Erythroblast (primary cell): ENCODE data around the gene S100A2.

ENCODE experiments used
- DNase-seq, 2 experiments: peaks; one replicate each; lab custom pipeline; 2025; lab: John Stamatoyannopoulos, UW
- GATA1 ChIP-seq: IDR thresholded peaks from 2 replicates; pipeline ENCODE4 v1.6.1; 2011; ENCODE audit warnings: low read depth, mild to moderate bottlenecking, control low read depth, low read length, moderate library complexity
- POLR2A ChIP-seq: IDR thresholded peaks from 2 replicates; pipeline ENCODE4 v1.6.1; 2011; ENCODE audit warnings: mild to moderate bottlenecking, low read length

S100A2 gene

DNA sequence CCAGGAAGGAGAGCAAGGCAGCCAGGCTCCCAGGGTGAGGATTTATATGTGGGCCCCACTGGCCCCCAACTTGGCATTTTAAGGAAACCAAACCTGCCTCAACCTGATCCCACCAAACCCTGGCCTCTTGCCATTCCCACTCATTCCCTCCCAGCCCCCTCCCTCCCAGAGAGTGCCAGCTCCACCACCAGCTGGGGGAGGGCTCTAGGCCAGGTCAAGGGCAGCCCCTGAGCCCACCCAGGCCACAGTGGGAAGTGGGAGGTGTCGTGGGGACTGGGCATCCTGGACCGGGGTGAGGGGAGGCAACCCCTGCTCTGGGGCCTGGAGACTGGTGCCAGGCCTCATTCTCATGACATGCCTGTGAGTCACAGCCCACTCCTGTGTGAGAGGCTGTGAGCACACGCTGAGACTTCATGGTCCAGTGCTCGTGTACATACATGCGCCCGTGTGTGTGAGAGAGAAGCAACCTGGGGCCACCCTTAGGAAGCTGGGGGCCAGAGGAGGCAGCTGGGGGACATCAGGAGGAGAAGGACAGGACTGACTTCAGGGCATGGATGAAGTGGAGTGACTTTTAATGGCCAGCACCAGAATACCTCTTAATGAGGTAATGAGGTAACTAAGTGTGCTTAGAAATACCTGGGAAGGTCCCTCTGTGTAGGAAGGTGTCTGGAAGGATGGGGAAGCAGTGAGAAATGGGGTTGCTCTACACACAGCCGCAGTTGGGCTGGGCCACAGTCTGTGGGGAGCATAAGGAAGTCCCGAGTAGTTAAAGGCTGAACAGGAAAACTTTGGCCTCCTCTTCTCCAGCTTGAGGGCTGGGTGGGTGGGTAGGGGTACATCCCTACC is at the start of gene S100A2:
Gene S100A2, minus strand, starts transcription at position 316 of the 846 bp plus-strand sequence. CDS start 1,967 bp downstream, outside the sequence.
- DNase-seq, result peak; percentile 53 to 75
- TF ChIP-seq GATA1 (no peak), POLR2A (no peak)

DNA sequence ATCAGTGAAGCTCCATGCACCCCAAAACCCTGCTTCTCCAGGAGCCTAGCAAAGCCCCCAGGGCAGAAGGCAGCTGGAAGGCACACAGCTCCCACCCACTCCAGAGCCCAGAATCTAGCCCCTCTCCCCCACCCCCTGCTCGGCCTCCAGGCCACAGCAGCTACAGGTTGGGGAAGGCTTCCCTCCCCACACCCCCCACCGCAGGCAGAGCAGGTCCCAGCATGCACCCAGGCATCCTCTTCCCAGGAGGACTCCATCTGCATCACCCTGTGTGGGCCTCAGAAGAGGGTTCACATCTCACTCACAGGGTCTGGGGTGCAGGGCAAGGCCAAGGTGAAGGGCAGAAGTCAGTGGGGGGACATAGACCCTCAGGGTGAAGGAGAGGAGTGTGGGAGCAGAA is 49.8 kb upstream of the S100A2 start:
- no peak for DNase-seq
- TF ChIP-seq GATA1 (no peak), POLR2A (no peak)

DNA sequence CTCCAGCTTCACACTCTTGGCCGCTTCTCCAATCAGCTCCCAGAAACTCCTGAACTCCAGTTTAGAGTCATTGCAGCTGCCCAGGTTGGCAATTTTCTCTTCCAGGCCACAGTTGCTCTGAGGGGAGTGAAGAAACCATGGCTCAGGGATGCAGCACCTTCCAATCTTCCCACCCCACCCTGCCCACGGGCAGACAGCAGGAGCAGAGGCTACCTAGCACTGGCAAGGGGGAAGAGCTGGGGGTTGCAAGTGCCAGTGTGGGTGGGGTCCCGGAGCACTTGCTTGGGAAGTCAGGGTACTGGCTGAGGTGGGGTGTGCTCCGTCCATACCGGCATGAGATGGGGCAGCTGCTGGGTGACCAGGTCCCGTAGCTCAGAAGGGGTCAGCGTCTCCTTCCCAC is 49.3 kb upstream of the S100A2 start:
- DNase-seq, result no peak
- TF ChIP-seq POLR2A (no peak), GATA1 (no peak)

DNA sequence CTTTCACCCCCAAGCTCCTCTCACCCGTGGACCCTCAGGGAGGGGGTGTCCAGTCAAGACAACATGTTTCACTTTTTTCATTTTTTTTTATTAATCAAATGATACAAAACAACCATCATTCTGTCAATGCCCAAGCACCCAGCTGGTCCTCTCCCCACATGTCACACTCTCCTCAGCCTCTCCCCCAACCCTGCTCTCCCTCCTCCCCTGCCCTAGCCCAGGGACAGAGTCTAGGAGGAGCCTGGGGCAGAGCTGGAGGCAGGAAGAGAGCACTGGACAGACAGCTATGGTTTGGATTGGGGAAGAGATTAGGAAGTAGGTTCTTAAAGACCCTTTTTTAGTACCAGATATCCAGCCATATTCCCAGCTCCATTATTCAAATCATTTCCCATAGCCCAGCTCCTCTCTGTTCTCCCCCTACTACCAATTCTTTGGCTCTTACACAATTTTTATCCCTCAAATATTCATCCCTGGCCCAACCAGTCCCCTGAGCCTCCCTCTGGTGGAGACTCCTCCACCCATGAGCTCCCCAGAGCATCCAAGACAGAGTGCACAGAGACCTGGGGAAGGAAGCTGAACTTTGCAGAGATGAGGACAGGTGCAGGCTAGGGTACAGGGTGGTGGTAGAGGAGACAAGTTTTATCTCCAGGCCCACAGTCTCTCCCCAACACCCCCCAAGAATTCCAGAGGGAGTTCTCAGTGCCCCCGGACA is 48.7 kb upstream of the S100A2 start:
- DNase-seq, result no peak
- TF ChIP-seq GATA1 (no peak), POLR2A (no peak)

DNA sequence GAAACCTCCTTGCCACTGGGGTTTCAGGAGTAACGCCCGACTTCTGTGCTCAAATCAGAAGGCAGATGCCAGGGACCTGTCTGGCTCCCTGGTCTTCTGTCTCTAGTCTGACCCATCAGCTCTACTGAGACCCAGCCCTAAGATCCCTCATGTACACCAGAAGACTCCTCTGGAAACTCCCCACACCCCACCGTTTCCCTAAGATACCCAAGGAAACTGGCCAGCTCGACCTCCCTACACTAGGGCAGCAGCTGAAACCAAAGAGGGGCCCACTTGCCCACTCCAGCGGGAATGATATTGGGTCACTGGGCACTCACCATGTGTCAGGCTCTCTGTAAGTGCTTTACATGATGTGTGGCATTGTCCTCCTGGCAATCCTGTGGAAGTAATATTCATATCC is 47.8 kb upstream of the S100A2 start:
- TF ChIP-seq POLR2A, result no peak
- TF ChIP-seq GATA1, result no peak
- no peak for DNase-seq

DNA sequence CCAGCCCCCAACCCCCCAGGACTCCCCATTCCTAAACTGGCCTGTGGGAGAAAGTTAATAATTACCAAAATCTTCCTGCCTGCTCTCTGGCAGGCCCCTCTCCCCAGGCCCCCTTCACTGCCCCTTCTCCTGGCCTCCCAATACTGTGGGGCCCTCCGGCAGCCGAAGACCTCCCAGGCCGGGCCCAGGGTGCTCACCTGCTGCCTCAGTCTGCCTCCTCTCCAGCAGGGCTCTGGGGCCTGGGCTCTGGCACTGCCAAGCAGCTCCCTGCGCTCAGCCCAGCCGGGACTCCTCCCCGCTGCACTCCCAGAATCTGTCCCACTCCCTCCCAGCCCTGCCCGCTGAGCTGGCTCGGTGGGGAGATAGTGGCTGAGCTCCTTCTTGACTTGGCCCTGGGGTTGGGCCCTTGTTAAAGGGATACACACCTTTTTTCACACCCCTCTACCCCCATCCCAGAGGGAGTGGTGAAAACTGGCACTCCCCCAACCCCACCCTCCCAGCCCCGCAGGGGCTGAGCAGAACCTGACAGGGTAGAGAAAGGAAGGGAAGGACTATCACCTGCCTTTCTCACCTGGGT is 47.2 kb upstream of the S100A2 start, which contains the start of gene S100A16:
Gene S100A16, minus strand, starts transcription at position 383 of the 577 bp plus-strand sequence. CDS start 4,986 bp downstream, outside the sequence.
- TF ChIP-seq GATA1, result no peak
- no peak for TF ChIP-seq POLR2A
- DNase-seq, result peak in 1 of 2 experiments; percentile 20

DNA sequence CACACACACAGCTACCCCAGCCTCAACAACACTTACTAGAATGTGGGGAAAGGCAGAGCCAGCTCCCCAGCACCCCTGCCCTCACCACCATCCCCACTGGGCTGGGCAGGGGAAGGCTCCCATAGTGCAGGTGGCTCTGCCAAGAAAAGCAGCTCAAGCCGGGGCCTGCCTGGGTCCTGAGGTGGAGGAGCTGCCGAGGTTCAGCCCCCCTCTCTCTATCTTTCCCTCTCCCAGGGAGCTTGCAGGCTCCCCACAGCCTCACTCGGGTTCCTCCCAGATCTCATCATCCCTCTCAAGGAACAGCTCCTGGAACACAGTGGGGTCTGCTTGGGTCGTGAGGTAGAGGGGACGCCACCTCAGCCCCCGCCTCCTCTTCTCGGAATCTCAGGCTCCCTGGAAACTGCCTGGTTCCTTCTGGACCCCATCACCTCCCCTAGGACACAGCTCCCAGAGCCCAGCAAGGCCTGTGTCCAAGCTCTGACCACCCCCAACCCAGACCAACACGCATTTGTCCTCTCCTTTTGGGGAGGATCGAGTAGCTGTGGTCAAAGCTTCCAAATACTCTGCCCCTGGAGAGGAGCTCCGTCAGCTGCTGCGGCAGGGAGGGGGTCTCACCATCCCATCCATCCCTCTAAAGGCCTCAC is 46.6 kb upstream of the S100A2 start:
- TF ChIP-seq POLR2A (no peak), GATA1 (no peak)
- DNase-seq, result no peak

DNA sequence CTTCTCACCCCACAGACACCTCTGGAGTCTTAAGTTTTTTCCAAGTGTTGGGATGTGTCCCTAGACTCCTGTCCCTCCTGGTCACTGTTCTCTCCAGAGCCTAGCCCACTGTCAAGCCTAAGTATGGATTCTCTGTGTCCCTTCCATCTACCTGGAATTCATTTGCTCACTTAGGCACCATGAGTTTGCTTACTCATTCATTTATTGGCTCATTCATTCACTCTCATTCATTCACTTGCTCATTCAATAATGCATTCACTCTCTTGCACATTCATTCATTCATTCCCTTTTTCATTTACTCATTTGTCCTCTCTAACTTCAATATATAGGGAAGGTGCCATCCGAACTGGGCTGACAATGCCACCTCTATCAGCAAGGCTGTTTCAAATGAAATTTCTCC is 45.7 kb upstream of the S100A2 start:
- no peak for DNase-seq
- TF ChIP-seq POLR2A (no peak), GATA1 (no peak)

DNA sequence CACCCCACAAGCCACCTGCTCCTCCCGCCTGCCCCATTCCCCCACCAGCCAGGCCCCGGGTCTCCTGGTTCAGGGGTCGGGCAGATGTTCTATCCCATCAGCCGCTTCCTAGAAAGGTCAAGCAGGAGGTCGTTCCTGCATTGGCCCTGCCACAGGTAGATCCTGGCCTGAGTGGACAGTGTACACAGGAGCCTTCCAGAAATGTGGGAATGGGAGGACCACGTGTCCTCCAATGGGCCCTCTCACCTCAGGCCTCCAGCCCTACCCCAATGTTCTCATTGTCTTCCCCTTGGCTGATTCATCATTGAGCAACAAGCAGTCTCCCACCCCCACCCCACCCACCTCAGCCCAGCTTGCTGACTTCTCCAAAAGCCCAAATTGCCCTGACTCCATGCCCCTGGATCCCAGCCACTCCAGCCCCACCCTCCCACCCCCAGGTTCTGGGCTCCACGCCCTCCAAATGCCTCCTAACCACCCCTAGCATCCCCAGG is 45.2 kb upstream of the S100A2 start:
- no peak for DNase-seq
- TF ChIP-seq GATA1 (no peak), POLR2A (no peak)

DNA sequence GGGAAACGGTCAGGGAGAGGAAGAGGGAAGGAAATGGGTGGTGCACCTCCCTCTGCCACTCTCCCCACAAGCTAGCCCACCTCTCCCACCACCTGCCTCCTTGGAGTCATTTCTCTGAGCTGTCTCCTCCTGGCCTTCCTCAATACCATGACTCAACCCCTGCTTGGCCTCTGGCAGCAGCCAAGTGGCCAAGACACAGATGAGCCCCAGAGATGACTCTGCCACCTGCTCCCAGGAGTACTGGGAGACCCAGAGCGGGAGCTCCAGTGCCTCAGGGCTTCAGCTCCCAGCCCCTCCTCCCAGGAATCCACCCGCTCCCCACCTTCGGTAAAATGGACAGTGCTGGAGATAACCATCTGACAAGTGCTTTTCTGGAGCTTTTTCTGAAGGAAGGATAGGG is 44.7 kb upstream of the S100A2 start:
- DNase-seq, result peak in 1 of 2 experiments; percentile 14

DNA sequence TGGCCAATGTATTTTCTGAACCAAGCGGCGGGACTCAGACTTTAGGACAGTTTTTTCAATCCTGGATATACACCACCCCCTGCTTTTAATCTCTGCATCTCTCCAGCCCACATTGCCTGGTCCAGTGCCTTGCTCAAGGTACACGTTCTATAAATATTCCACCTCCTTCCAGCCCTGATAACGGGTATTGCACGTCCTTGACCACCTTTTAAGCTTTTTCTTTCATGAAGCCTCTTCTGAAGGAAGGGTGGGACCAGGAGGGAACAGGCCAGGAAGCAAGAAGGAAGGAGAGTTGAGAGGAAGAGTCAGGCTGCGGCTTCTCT is 43.9 kb upstream of the S100A2 start:
- DNase-seq, result no peak
- TF ChIP-seq POLR2A (no peak), GATA1 (no peak)

More for the DNA sequence above, 44.7 kb upstream of the S100A2 start:
- TF ChIP-seq POLR2A, result no peak
- no peak for TF ChIP-seq GATA1

DNA sequence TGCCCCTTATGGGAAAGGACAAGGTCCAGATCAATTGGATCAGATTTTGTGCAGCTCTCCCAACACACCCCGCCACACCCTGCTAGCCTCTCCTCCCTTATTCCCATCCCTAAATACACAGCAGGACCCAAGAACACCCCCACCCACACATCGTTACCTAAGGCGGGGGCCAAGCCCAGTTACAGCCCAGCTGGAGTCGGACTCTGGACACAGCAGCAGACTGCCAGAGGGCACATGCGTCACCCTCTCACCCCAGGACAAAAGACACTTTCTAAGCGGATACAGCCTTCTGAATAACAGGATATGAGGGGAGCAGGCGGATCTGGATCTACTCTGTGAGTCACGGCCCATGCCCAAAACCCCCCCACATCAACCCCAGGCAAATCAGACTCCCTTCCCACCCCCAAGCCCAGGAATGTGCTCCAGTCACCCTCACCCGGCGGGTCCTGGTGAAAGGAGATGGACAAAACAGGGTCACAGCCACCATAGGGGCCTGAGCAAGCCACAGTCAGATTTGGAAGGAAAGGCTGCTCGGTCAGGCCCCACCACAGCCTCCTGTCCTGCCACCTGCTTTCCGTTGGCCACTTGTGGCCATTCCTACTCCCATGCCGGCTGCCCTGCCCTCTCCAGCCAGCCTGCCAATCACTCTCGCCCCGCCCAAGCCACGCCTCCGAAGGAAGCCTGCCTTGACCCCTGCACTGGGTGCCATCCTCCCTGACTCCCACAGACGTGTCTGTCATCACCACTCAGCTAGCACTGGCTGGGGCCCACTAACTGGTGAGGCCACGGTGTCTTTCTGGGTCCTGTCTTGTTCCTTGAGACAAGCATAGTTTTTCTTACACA is 43.3 kb upstream of the S100A2 start:
- TF ChIP-seq GATA1 (no peak), POLR2A (no peak)
- DNase-seq, result no peak
